Adipose tissue (tissue), 3 donors: ENCODE results near the gene PDSS2. TPM values are rescaled to one million over a fixed set of nuclear protein-coding genes. Genes with fewer than 3 reads are reported as not detected.
"Not testable (repeated sequence)": the region's sequence is repeated elsewhere in the genome, so short reads cannot be mapped to it uniquely, and the experiment has no call there.

Experiments
- H3K27ac ChIP-seq: one replicate; pipeline ENCODE4 v1.5.1; 2013; ENCODE audit warnings: low read depth, low read length
- WGBS, 3 donors: extraction: QIAGEN DNeasy Blood & Tissue Kit; methylation state at CpG; one replicate each; pipeline ENCODE4 v1.1.7; 2013; 5-methylcytosine and 5-hydroxymethylcytosine counted together
- polyA plus RNA-seq, 3 donors: library from polyadenylated mRNA; stranded (reverse); fragments of 200-250 nt; gene quantifications; one replicate each; pipeline ENCODE4 v1.2.3, GENCODE V29; 2013
- donor health status: healthy with polysubstance abuse.
- donor health status: Bipolar disorder and iron deficiency.
- donor health status: healthy.

Gene PDSS2
- polyA plus RNA-seq, 3 donors, result 6.7 to 10.4 (median 8.9) TPM

- 87 to 98% (median 95%) methylated on average over 6 of the region's 6 CpGs for WGBS, 3 donors
- no peak overlapping the region for H3K27ac ChIP-seq
Measured at GRCh38 chr6:107123501-107123900, 335.9 kb downstream of the PDSS2 start.

- 84 to 94% (median 91%) methylated on average over 4 of the region's 4 CpGs for WGBS, 3 donors
Measured at GRCh38 chr6:107122748-107123147, 336.6 kb downstream of the PDSS2 start.

GRCh38 chr6:107121964-107122495 is 337.3 kb downstream of the PDSS2 start:
- 80 to 91% (median 90%) methylated on average over 8 of the region's 8 CpGs for WGBS, 3 donors
- no peak overlapping the region for H3K27ac ChIP-seq

More at GRCh38 chr6:107122748-107123147, 336.6 kb downstream of the PDSS2 start:
- H3K27ac ChIP-seq, result no peak overlapping the region

- WGBS, 3 donors, result 90 to 93% (median 93%) methylated on average over 6 of the region's 6 CpGs
- no peak overlapping the region for H3K27ac ChIP-seq
Measured at GRCh38 chr6:107121266-107121665, 338.1 kb downstream of the PDSS2 start.

DNA sequence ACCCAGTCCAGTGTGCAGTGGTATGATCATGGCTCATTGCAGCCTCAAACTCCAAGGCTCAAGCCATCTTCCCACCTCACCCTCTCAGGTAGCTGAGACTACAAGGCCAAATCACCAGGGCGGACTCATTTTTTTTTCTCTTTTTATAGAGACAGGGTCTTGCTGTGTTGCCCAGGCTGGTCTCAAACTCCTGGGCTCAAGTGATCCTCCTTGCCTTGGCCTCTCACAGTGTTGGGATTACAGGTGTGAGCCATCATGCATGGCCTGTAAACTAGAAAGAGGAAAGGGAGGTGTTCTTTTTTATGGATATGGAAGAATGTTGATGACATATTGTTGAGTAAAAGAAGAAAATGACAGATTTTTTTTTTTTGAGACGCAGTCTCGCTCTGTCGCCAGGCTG is 339.0 kb downstream of the PDSS2 start:
- 85 to 98% (median 97%) methylated on average over 4 of the region's 4 CpGs for WGBS, 3 donors
- no peak overlapping the region for H3K27ac ChIP-seq

GRCh38 chr6:107118976-107119375 is 340.4 kb downstream of the PDSS2 start:
- no peak overlapping the region for H3K27ac ChIP-seq
- 67 to 83% (median 82%) methylated on average over 2 of the region's 2 CpGs for WGBS, 3 donors

- not testable (repeated sequence) for H3K27ac ChIP-seq
- 90 to 95% (median 95%) methylated on average over 9 of the region's 9 CpGs for WGBS, 3 donors
Measured at GRCh38 chr6:107118540-107118939, 340.8 kb downstream of the PDSS2 start.

DNA sequence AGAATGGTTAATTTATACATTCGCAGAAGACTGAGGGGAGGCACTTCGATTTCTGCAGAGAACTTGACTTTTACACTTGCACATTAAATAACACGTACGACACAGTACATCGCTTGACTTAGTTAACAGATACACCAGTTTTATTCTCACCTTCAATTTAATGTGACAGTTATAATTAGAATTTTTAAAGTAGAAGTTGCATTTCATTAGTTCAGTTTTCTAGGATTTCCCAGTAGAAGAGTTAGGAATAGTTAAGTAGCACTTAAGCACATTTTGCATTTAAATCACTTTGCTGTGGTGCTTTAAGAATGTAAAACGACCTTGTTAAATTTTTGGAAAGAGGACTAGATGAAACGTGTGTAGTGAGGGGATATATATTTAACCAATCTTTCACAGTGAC is 342.4 kb downstream of the PDSS2 start:
- no peak overlapping the region for H3K27ac ChIP-seq
- WGBS, 3 donors, result 12 to 38% (median 29%) methylated on average over 7 of the region's 7 CpGs

DNA sequence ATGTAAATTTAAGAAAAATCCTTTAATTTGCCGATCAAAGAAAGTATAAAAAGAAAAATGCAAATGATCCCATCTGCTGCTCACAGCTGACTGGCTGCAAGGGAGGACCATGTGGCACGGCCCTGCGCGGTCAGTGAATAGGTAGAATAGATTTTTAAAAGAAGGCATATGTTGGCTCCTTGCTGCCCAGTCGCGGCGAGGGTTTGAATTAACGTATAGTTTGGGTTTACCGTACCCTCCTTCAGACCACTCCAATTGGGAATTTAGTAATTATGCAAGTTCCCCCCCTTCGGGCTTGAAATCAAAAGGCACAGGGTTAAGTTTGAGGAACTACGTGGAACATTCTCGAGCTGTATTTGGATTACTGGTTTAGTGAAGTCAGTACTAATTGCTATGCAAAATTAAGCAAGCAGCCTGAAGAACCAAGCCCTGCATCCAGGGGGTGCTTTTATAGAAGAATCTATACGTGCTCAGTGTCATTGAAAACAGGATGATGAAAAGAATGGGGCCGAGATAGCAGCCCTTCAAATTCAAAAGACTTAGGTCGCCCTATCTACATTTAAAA is 343.0 kb downstream of the PDSS2 start:
- WGBS, 3 donors, result 1 to 4% (median 2%) methylated on average over 15 of the region's 15 CpGs
- no peak overlapping the region for H3K27ac ChIP-seq

- WGBS, 3 donors, result 0 to 1% (median 0%) methylated on average over 43 to 45 of the region's 45 CpGs
- H3K27ac ChIP-seq, result no peak overlapping the region
Measured at GRCh38 chr6:107115695-107116327, 343.6 kb downstream of the PDSS2 start.

DNA sequence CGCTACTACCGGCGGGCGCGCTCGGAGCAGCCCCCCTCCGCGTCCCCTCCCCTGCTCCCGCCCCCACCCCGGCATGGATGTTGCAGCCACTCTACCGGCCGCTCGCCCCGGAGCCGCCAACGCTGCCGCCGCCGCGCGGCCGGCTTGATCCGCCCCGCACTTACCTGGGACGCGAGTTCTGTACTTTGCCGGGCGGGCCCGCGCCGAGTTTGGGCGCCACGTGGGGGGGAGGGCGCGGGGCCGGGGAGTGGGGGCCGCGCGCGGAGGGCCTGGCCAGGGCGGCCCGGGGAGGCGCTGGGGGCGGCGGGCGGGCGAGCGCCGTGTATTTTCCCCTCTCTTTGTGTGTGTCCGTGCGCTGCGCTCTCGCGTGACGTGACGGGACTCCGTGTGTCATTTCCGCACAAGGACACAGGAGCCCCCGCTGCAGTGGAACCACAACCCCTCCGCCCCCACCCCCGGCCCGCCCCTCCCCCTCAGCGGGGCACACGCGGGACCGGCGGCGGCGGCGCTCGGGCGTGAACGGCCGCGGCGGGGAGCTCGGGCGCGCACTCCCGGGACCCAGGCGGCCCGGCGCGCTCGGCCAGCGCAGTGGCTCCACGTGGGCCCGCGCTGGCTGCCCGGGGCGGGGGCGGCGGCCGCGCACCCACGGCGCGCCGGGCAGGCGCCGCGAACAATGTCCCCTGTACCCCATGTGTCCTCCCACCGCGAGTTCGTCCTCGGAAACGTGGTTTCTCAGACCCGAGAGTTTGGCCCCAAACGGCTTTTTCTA is 344.3 kb downstream of the PDSS2 start, which contains the start of gene BEND3:
Gene BEND3 (minus strand): TSS at position 590 of the 769 bp plus-strand sequence. CDS start 16,230 bp downstream, outside the sequence.
- H3K27ac ChIP-seq, result peak within 1 kb of the TSS; percentile 3
- WGBS, 3 donors, result 1 to 2% (median 1%) methylated on average over 53 to 107 of the region's 109 CpGs

GRCh38 chr6:107114213-107114925 is 345.0 kb downstream of the PDSS2 start:
- H3K27ac ChIP-seq, result peak overlapping the region; percentile 3

GRCh38 chr6:107110200-107110599 is 349.2 kb downstream of the PDSS2 start:
- WGBS, 3 donors, result 59 to 86% (median 63%) methylated on average over 1 of the region's 1 CpG

More at GRCh38 chr6:107114213-107114925, 345.0 kb downstream of the PDSS2 start:
- WGBS, 3 donors, result 0 to 1% (median 1%) methylated on average over 67 to 114 of the region's 116 CpGs

DNA sequence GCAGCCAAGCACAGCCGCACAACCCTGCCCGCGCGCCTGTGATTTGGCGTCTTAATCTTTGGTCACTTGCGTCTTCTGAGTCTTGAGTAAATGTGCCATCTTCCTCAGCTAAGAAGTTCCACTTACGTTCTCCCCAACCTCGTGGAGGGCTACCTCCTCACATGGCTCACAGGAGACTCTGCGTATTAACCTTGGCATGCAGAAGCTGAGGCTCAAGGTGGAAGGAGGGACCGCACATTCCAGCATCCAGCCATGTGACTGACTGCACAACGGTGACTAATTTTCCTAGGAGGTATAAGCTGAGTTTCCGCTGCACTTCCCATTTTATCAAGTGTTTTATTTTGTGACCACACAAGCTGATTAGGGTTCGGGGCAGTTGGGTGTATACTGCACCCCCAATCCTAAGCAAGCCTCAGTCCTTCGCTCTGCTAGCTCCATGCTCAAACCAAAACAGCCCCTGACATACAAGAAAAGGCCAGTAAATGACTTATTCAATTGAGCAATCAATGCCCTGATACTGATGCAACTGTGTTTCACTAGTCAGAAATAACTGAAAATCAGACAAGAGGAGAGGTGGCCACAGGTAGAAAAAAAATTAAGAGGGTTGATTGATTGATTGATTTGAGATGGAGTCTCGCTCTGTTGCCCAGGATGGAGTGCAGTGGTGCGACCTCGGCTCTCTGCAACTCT is 351.0 kb downstream of the PDSS2 start:
- WGBS, 3 donors, result 79 to 89% (median 82%) methylated on average over 17 of the region's 17 CpGs
- no peak overlapping the region for H3K27ac ChIP-seq

More at GRCh38 chr6:107110200-107110599, 349.2 kb downstream of the PDSS2 start:
- H3K27ac ChIP-seq, result no peak overlapping the region

DNA sequence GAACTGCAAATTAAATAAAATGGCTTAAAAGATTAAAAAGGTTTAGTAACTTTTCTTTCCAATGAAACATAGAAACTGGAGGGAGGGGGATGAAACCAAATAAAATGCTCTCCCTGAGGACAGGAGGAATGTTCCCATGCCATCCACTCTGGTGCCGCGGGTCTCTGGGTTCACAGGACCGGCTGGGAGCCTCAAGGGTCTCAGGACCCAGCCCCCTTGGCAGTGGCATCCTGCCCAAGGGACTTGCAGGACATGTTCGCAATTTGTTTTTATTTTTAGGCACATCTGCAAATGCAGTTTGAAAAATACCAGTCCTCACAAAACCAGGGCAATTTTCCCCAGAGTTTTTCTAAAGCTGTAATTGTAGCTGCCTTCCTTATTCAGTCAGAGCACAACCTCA is 351.6 kb downstream of the PDSS2 start:
- H3K27ac ChIP-seq, result no peak overlapping the region
- 82 to 89% (median 89%) methylated on average over 4 of the region's 4 CpGs for WGBS, 3 donors

GRCh38 chr6:107106165-107106564 is 353.2 kb downstream of the PDSS2 start:
- H3K27ac ChIP-seq, result no peak overlapping the region
- WGBS, 3 donors, result 82 to 85% (median 83%) methylated on average over 3 of the region's 3 CpGs

DNA sequence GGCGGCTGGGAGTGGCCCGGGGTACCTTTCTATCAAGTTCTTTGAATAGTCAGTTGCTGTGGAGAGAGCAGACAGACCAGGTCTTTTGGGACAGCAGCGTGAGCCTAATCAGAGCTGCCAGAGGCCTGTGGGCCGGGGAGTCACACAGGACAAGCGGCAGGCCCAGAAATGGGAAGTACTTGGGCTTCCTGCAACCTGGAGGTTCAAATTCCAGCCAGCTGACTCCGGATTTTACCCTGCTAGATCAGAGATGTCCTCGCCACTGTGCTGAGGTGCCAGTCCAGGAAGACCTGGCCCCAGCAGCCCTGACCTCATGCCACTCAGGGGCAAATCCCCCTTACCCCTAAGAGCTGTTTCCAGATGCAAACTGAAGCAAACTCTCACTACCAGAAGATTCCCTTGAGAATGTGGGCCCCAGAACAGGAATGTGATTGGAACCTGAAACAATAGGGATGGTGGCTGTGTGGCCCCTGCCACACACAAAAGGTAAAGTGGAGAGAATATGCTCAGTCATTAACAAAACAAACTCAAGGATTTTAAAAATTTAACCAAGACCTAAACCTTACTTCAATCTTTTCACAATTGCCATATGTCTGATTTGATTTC is 353.8 kb downstream of the PDSS2 start:
- no peak overlapping the region for H3K27ac ChIP-seq
- 65 to 87% (median 72%) methylated on average over 7 of the region's 7 CpGs for WGBS, 3 donors
